Psoas muscle (tissue), 8 donors: Measurements from ENCODE around the gene PHLDA3. TPM values are rescaled to one million over a fixed set of nuclear protein-coding genes. Genes with fewer than 3 reads are reported as not detected.

Source experiments
- ATAC-seq, 4 donors: fragments of 200-7000 bp; cut with Tn5 transposase; one replicate each; pipeline ENCODE4 v1.9.1; 2020; ENCODE audit warnings: moderate library complexity in 3 of 4, mild to moderate bottlenecking in 2 of 4
- DNase-seq, 2 donors: peaks; one replicate each; pipeline ENCODE4 v3.0.0-alpha.2; 2020
- H3K27ac ChIP-seq: fragments of 200-600 bp; one replicate; pipeline ENCODE4 v1.8.0; 2022
- H3K27me3 ChIP-seq, 3 donors: fragments of 200-600 bp in 1 of 3; one replicate each; pipeline versions ENCODE4 v1.6.1 to v1.8.0; 2013 to 2022; ENCODE audit warnings: low read length in 2 of 3, mild to moderate bottlenecking in 2 of 3, moderate library complexity in 1 of 3; ENCODE audit not compliant: insufficient read depth in 3 of 3
- H3K36me3 ChIP-seq, 2 donors: fragments of 200-600 bp in 1 of 2; one replicate each; pipeline versions ENCODE4 v1.6.1 to v1.8.0; 2013 to 2022; ENCODE audit warnings: low read depth in 1 of 2, mild to moderate bottlenecking in 1 of 2, moderate library complexity in 1 of 2; ENCODE audit not compliant: insufficient read depth in 1 of 2
- H3K4me1 ChIP-seq: fragments of 200-600 bp; one replicate; pipeline ENCODE4 v1.8.0; 2022
- H3K4me3 ChIP-seq: fragments of 200-600 bp; one replicate; pipeline ENCODE4 v1.8.0; 2022; ENCODE audit warnings: mild to moderate bottlenecking
- H3K9me3 ChIP-seq: fragments of 200-600 bp; one replicate; pipeline ENCODE4 v1.8.0; 2022
- WGBS, 3 donors: extraction: QIAGEN DNeasy Blood & Tissue Kit; methylation state at CpG; one replicate each; pipeline versions ENCODE4 v1.1.6 to v1.1.7; 2013; 5-methylcytosine and 5-hydroxymethylcytosine counted together
- intact Hi-C, 2 donors: fragments of 100-400 bp; cut with DNase I; formaldehyde crosslinking; loops; one replicate each; pipeline versions ENCODE4 v1.11.0 to v1.14.2; 2022
- polyA plus RNA-seq, 3 donors: library from polyadenylated mRNA; stranded (reverse); fragments of 200-250 nt; gene quantifications; one replicate each; pipeline ENCODE4 v1.2.3, GENCODE V29; 2013
- total RNA-seq, 4 donors: library from RNA; stranded (reverse); fragmentation: NEBNext Ultra II Directional in 2 of 4; extraction: Animal tissue kit (Norgen Biotek cat#: 25700) in 2 of 4; gene quantifications; one replicate each; pipeline versions ENCODE4 v1.2.1 to v1.2.4, GENCODE V29; 2021 to 2023
- TF ChIP-seq, protein P1 (sequence below): fragments of 200-600 bp; IDR thresholded peaks from one replicate; pipeline ENCODE4 v1.8.0; 2022; ENCODE audit warnings: antibody characterized with exemption
- donor health status: healthy with polysubstance abuse.
- donor health status: DM: no; HTN: no; CAD: no; lungs with moderate emphysema.
- donor health status: Bipolar disorder and iron deficiency.
- donor health status: healthy.
- donor health status: DM: yes; HTN: yes; CAD: no.
- donor health status: DM: no; HTN: no; CAD: no.
- donor health status: DM: no; HTN: no; CAD: no.
- donor health status: DM: yes; HTN: yes; CAD: no.

The PHLDA3 gene
- total and polyA plus RNA-seq, 7 donors = 41.8 to 116 (median 62.4) TPM

DNA sequence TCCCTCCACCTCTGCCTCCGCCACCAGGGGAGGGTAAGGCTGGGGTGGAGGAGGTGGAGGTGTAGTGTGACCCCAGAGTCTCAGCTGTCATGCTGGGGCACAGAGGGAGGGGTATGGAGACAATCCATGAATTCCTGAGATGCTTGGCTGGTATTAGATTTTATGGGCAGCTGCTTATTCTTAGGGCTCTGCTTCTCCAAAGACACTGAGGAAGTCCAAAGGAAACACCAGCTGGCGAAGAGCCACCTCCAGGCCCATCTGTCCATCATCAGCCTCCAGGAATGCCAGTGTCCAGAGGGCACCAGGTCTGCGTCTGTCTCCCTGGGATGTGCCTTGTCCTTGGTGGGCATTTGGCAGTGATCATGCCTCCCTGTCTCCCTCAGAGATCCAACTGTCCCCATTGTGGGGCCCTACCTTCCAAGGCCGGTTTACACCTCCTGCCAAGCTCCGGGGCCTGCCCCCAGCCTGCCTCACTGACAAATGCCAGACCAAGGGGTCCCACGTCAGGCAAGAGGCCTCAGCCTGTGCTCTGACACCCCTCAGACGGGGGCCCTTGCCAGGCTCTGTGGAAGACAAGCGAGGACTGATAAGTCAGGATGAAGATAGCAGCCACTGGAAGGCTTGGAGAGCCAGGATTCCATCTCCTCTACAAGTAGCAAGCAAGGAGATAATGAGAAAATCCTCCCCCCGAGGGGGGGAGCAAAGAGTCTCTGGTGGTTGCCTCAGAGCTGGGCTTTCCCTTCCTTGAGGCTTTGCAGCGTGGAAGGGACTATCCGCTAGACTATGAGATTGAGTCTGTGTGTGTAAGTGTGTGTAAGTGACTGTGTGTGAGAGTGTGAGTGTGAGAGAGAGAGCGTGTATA is 49.0 kb downstream of the PHLDA3 start:
- Histone ChIP-seq H3K27me3 (no peaks in the 10 kb centered on the region), H3K4me1 (peaks cover 31% of the 10 kb centered on the region), H3K36me3 (peaks cover 0 to 15% of the 10 kb centered on the region in 2 donors), H3K9me3 (no peaks in the 10 kb centered on the region), H3K27ac (peak overlapping the region; percentile 81), H3K4me3 (peak overlapping the region; percentile 65)
- peak; percentile 19 to 46 (median 32) for ATAC-seq
- DNase-seq = peak; percentile 51 to 66
- 39 to 44% (median 43%) methylated on average over 12 of the region's 12 CpGs for WGBS, 3 donors
- TF ChIP-seq, protein P1, sequence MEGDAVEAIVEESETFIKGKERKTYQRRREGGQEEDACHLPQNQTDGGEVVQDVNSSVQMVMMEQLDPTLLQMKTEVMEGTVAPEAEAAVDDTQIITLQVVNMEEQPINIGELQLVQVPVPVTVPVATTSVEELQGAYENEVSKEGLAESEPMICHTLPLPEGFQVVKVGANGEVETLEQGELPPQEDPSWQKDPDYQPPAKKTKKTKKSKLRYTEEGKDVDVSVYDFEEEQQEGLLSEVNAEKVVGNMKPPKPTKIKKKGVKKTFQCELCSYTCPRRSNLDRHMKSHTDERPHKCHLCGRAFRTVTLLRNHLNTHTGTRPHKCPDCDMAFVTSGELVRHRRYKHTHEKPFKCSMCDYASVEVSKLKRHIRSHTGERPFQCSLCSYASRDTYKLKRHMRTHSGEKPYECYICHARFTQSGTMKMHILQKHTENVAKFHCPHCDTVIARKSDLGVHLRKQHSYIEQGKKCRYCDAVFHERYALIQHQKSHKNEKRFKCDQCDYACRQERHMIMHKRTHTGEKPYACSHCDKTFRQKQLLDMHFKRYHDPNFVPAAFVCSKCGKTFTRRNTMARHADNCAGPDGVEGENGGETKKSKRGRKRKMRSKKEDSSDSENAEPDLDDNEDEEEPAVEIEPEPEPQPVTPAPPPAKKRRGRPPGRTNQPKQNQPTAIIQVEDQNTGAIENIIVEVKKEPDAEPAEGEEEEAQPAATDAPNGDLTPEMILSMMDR = no peak
- intact Hi-C loops = no loop called here

DNA sequence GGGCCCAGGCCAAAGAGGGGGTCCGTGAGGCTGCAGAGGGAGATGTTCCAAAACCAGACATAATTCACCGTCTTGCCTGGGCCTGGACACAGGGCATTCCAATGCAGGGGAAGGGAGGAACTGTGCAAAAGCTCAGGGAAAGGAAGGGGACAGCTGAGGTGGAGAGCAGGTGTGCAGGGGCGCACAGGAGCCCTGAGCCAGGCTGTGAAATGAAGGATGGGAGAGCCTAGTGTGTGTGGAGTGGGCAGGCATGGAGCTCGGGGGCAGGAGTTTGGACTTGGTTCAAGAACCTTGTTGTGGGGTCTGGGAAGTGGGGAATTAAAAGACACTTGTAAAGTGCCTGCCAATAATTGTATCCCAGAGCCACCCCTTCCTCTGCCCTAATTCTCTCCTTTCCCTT is 49.7 kb downstream of the PHLDA3 start:
- DNase-seq (peak in 1 of 2 donors; percentile 20), ATAC-seq (no peak)
- WGBS, 3 donors = 36 to 69% (median 50%) methylated on average over 4 of the region's 4 CpGs
- H3K27ac ChIP-seq = peak overlapping the region; percentile 81
- TF ChIP-seq, protein P1 = no peak
- intact Hi-C loops = no loop called here
- peaks cover 30% of the 10 kb centered on the region for H3K4me1 ChIP-seq
- no peaks in the 10 kb centered on the region for H3K27me3 ChIP-seq
- H3K36me3 ChIP-seq = peaks cover 0 to 23% of the 10 kb centered on the region in 2 donors
- H3K9me3 ChIP-seq = no peaks in the 10 kb centered on the region
- peak overlapping the region; percentile 65 for H3K4me3 ChIP-seq

DNA sequence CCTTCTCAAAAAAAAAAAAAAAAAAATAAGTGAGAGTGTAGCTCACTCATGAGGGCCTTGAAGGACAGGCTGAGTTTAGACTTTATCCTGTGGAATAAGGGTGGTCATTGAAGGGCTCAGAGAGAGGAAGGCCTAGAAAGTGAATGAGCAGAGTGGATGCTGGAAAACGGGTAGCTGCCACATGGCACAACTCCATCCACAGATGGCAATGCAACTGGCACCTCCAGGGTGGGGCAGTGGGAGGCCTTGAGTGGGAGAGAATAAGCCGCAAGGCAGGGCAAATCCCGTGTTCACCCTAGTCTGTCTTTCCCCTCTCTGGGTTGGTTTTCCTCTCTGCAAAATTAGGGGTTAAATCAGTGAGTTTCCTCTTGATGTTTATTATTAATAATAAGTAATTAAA is 50.5 kb downstream of the PHLDA3 start:
- Histone ChIP-seq H3K4me3 (peak overlapping the region; percentile 65), H3K27ac (peak overlapping the region; percentile 81), H3K36me3 (peaks cover 0 to 26% of the 10 kb centered on the region in 2 donors), H3K4me1 (peaks cover 27% of the 10 kb centered on the region), H3K27me3 (no peaks in the 10 kb centered on the region), H3K9me3 (no peaks in the 10 kb centered on the region)
- peak in 1 of 2 donors; percentile 8 for DNase-seq
- 51 to 60% (median 51%) methylated on average over 3 of the region's 3 CpGs for WGBS, 3 donors
- intact Hi-C loops = no loop called here
- TF ChIP-seq, protein P1 = no peak
- ATAC-seq = no peak

Other genes starting within 250 kb of the PHLDA3 start
- 1 to 10 TPM; 1.2 to 6.7 (median 3.3) TPM for gene PKP1, start 185.7 kb downstream of the PHLDA3 start, total RNA-seq
- gene PKP1, start 185.7 kb downstream of the PHLDA3 start, polyA plus RNA-seq = 1 to 10 TPM in 2 of 3 donors, under 1 TPM in 1; 0.32 to 2.7 (median 2.4) TPM
- 10 to 100 TPM in 1 of 4 donors, 1 to 10 TPM in 3; 4.3 to 26.6 (median 6.1) TPM for gene TNNT2, start 91.5 kb downstream of the PHLDA3 start, total RNA-seq
- gene TNNT2, start 91.5 kb downstream of the PHLDA3 start, polyA plus RNA-seq = 1 to 10 TPM in 2 of 3 donors, under 1 TPM in 1; 0.52 to 5.9 (median 4.3) TPM
- 10 to 100 TPM in 2 of 4 donors, 1 to 10 TPM in 1, under 1 TPM in 1; 0.92 to 17.7 (median 6.0) TPM for gene LAD1, start 69.9 kb downstream of the PHLDA3 start, total RNA-seq
- gene LAD1, start 69.9 kb downstream of the PHLDA3 start, polyA plus RNA-seq = 1 to 10 TPM in 2 of 3 donors, under 1 TPM in 1; 0.23 to 7.4 (median 5.4) TPM
- gene TNNI1, start 47.5 kb downstream of the PHLDA3 start, total RNA-seq = 1,000 to 10,000 TPM; 2,137 to 4,600 (median 3,389) TPM
- gene TNNI1, start 47.5 kb downstream of the PHLDA3 start, polyA plus RNA-seq = 1,000 to 10,000 TPM in 2 of 3 donors, 100 to 1,000 TPM in 1; 734 to 2,687 (median 2,500) TPM
- gene CSRP1, start 37.9 kb upstream of the PHLDA3 start, total RNA-seq = 10 to 100 TPM; 14.7 to 27.7 (median 24.3) TPM
- 10 to 100 TPM; 21.1 to 26.4 (median 23.2) TPM for gene CSRP1, start 37.9 kb upstream of the PHLDA3 start, polyA plus RNA-seq
- 10 to 100 TPM in 3 of 4 donors, 1 to 10 TPM in 1; 8.4 to 13.3 (median 11.3) TPM for gene NAV1, start 69.9 kb upstream of the PHLDA3 start, total RNA-seq
- 1 to 10 TPM; 1.8 to 3.1 (median 1.8) TPM for gene NAV1, start 69.9 kb upstream of the PHLDA3 start, polyA plus RNA-seq